HG03442 (cell line): Measurements from ENCODE around the gene PEMT.

Source experiments
- ATAC-seq: cut with Tn5 transposase; IDR thresholded peaks from one replicate; pipeline ENCODE4 v1.9.1; 2021; ENCODE audit warnings: mild to moderate bottlenecking, moderate library complexity; ENCODE audit not compliant: unreplicated experiment

The PEMT gene

GRCh38 chr17:17506181-17506741 is 85.2 kb downstream of the PEMT start:
- no peak for ATAC-seq

- no peak for ATAC-seq
Measured at GRCh38 chr17:17505610-17506171, 85.8 kb downstream of the PEMT start.

GRCh38 chr17:17505151-17505550 is 86.4 kb downstream of the PEMT start:
- ATAC-seq, result no peak

GRCh38 chr17:17504341-17505140 is 87.0 kb downstream of the PEMT start:
- ATAC-seq, result no peak

- ATAC-seq, result no peak
Measured at GRCh38 chr17:17503566-17504130, 87.9 kb downstream of the PEMT start.

GRCh38 chr17:17502741-17503565 is 88.6 kb downstream of the PEMT start:
- no peak for ATAC-seq

GRCh38 chr17:17500999-17501605 is 90.4 kb downstream of the PEMT start:
- ATAC-seq, result no peak

- ATAC-seq, result no peak
Measured at GRCh38 chr17:17499402-17500145, 91.9 kb downstream of the PEMT start.

- no peak for ATAC-seq
Measured at GRCh38 chr17:17498606-17499301, 92.8 kb downstream of the PEMT start.

- no peak for ATAC-seq
Measured at GRCh38 chr17:17497845-17498520, 93.5 kb downstream of the PEMT start.

- no peak for ATAC-seq
Measured at GRCh38 chr17:17497065-17497844, 94.3 kb downstream of the PEMT start.

- peak; percentile 61 for ATAC-seq
Measured at GRCh38 chr17:17496189-17497064, 95.1 kb downstream of the PEMT start, which contains the start of gene RASD1. Gene RASD1 (minus strand): TSS chr17:17496395. CDS start chr17:17496181, 214 bp downstream.

GRCh38 chr17:17495536-17496188 is 95.8 kb downstream of the PEMT start:
- ATAC-seq, result no peak

GRCh38 chr17:17494870-17495535 is 96.5 kb downstream of the PEMT start:
- ATAC-seq, result no peak

GRCh38 chr17:17494499-17494869 is 97.0 kb downstream of the PEMT start:
- ATAC-seq, result no peak

GRCh38 chr17:17493986-17494466 is 97.5 kb downstream of the PEMT start:
- ATAC-seq, result no peak
